GM21717 (cell line): Measurements from ENCODE around the gene PRMT7.
A peak's percentile ranks its signal among the peaks of the same experiment; 100 is the strongest.

Experiments
- ATAC-seq: cut with Tn5 transposase; IDR thresholded peaks from one replicate; pipeline ENCODE4 v1.9.1; 2021; ENCODE audit warnings: mild to moderate bottlenecking, moderate library complexity; ENCODE audit not compliant: unreplicated experiment

The PRMT7 gene

GRCh38 chr16:68310774-68311511, at the start of gene PRMT7, which contains the start of gene SLC7A6OS:
TSS of gene PRMT7 (plus strand) at chr16:68311019. CDS start at chr16:68315980, 4,961 bp downstream.
TSS of gene SLC7A6OS (minus strand) at chr16:68310946. CDS start at chr16:68310926, 20 bp downstream.
- peak; percentile 95 for ATAC-seq

- peak; percentile 0 for ATAC-seq
Measured at GRCh38 chr16:68263559-68264127, 47.2 kb upstream of the PRMT7 start.

GRCh38 chr16:68264128-68265077, 46.4 kb upstream of the PRMT7 start, which contains the start of gene SLC7A6:
TSS of gene SLC7A6 (plus strand) at chr16:68264526. CDS start at chr16:68274727, 10,201 bp downstream.
- peak; percentile 54 for ATAC-seq

- peak; percentile 10 for ATAC-seq
Measured at GRCh38 chr16:68265078-68265920, 45.5 kb upstream of the PRMT7 start.

GRCh38 chr16:68267612-68268405, 43.0 kb upstream of the PRMT7 start:
- ATAC-seq, result no peak

GRCh38 chr16:68269793-68270192, 41.0 kb upstream of the PRMT7 start:
- ATAC-seq, result no peak

GRCh38 chr16:68270353-68270752, 40.5 kb upstream of the PRMT7 start:
- ATAC-seq, result no peak

GRCh38 chr16:68272507-68273209, 38.2 kb upstream of the PRMT7 start:
- ATAC-seq, result no peak

GRCh38 chr16:68273459-68273858, 37.4 kb upstream of the PRMT7 start:
- ATAC-seq, result no peak

- ATAC-seq, result no peak
Measured at GRCh38 chr16:68273896-68274295, 36.9 kb upstream of the PRMT7 start.

- no peak for ATAC-seq
Measured at GRCh38 chr16:68274441-68274840, 36.4 kb upstream of the PRMT7 start.

- ATAC-seq, result peak; percentile 78
Measured at GRCh38 chr16:68275611-68276191, 35.1 kb upstream of the PRMT7 start.

GRCh38 chr16:68276223-68276622, 34.6 kb upstream of the PRMT7 start:
- ATAC-seq, result no peak

- ATAC-seq, result no peak
Measured at GRCh38 chr16:68279726-68280558, 30.9 kb upstream of the PRMT7 start.

- no peak for ATAC-seq
Measured at GRCh38 chr16:68281368-68282063, 29.3 kb upstream of the PRMT7 start.

- ATAC-seq, result no peak
Measured at GRCh38 chr16:68282064-68282452, 28.8 kb upstream of the PRMT7 start.

- no peak for ATAC-seq
Measured at GRCh38 chr16:68283346-68283745, 27.5 kb upstream of the PRMT7 start.
